T-helper 1 cell treated with Interleukin-12 subunit alpha and Interleukin-12 subunit beta and Interleukin-4 antibody, amounts not matched to agents 30 μg/mL and 1 μg/mL, for 36 hours (primary cell): ENCODE data around the gene SIRPA.

Experiments
- H3K27ac Mint-ChIP-seq: one replicate; pipeline ENCODE4 v1.8.0; 2021; ENCODE audit warnings: mild to moderate bottlenecking, mixed read lengths
- H3K27me3 Mint-ChIP-seq: one replicate; pipeline ENCODE4 v1.8.0; 2021; ENCODE audit warnings: low read depth, mixed read lengths
- H3K36me3 Mint-ChIP-seq: one replicate; pipeline ENCODE4 v1.8.0; 2021; ENCODE audit warnings: low read depth, mixed read lengths
- H3K4me1 Mint-ChIP-seq: one replicate; pipeline ENCODE4 v1.8.0; 2021; ENCODE audit warnings: low read depth, mixed read lengths
- H3K4me3 Mint-ChIP-seq: one replicate; pipeline ENCODE4 v1.8.0; 2021; ENCODE audit warnings: mild to moderate bottlenecking, moderate library complexity, mixed read lengths
- H3K9me3 Mint-ChIP-seq: one replicate; pipeline ENCODE4 v1.8.0; 2021; ENCODE audit warnings: mixed read lengths

The SIRPA gene

GRCh38 chr20:1861347-1861976 lies 33.7 kb upstream of the SIRPA start:
- H3K4me1 Mint-ChIP-seq = no peaks in the 10 kb centered on the region
- peaks cover 20% of the 10 kb centered on the region for H3K27me3 Mint-ChIP-seq
- H3K4me3 Mint-ChIP-seq = no peak overlapping the region
- no peaks in the 10 kb centered on the region for H3K9me3 Mint-ChIP-seq
- H3K36me3 Mint-ChIP-seq = no peaks in the 10 kb centered on the region
- no peak overlapping the region for H3K27ac Mint-ChIP-seq

GRCh38 chr20:1861996-1862662 lies 33.1 kb upstream of the SIRPA start:
- Mint-ChIP-seq H3K36me3 (no peaks in the 10 kb centered on the region), H3K4me1 (no peaks in the 10 kb centered on the region), H3K27ac (no peak overlapping the region), H3K4me3 (no peak overlapping the region), H3K27me3 (peaks cover 23% of the 10 kb centered on the region), H3K9me3 (no peaks in the 10 kb centered on the region)

- Mint-ChIP-seq H3K9me3 (no peaks in the 10 kb centered on the region), H3K27ac (no peak overlapping the region), H3K4me3 (no peak overlapping the region), H3K4me1 (no peaks in the 10 kb centered on the region), H3K27me3 (peaks cover 27% of the 10 kb centered on the region), H3K36me3 (no peaks in the 10 kb centered on the region)
Observed at GRCh38 chr20:1862663-1863053, 32.5 kb upstream of the SIRPA start.

GRCh38 chr20:1863296-1863695 lies 31.9 kb upstream of the SIRPA start:
- Mint-ChIP-seq H3K4me1 (no peaks in the 10 kb centered on the region), H3K4me3 (no peak overlapping the region), H3K9me3 (no peaks in the 10 kb centered on the region), H3K27ac (no peak overlapping the region), H3K36me3 (no peaks in the 10 kb centered on the region), H3K27me3 (peaks cover 26% of the 10 kb centered on the region)

- Mint-ChIP-seq H3K27ac (no peak overlapping the region), H3K36me3 (no peaks in the 10 kb centered on the region), H3K4me1 (no peaks in the 10 kb centered on the region), H3K9me3 (no peaks in the 10 kb centered on the region), H3K27me3 (peaks cover 27% of the 10 kb centered on the region), H3K4me3 (no peak overlapping the region)
Observed at GRCh38 chr20:1866834-1867233, 28.4 kb upstream of the SIRPA start.

- Mint-ChIP-seq H3K4me1 (no peaks in the 10 kb centered on the region), H3K9me3 (no peaks in the 10 kb centered on the region), H3K27ac (no peak overlapping the region), H3K4me3 (no peak overlapping the region), H3K27me3 (peaks cover 27% of the 10 kb centered on the region), H3K36me3 (no peaks in the 10 kb centered on the region)
Observed at GRCh38 chr20:1867495-1868260, 27.5 kb upstream of the SIRPA start.

GRCh38 chr20:1868856-1869255 lies 26.4 kb upstream of the SIRPA start:
- Mint-ChIP-seq H3K27ac (no peak overlapping the region), H3K4me3 (no peak overlapping the region), H3K27me3 (peaks cover 23% of the 10 kb centered on the region), H3K4me1 (no peaks in the 10 kb centered on the region), H3K9me3 (no peaks in the 10 kb centered on the region), H3K36me3 (no peaks in the 10 kb centered on the region)

- Mint-ChIP-seq H3K27ac (no peak overlapping the region), H3K4me1 (no peaks in the 10 kb centered on the region), H3K27me3 (peaks cover 17% of the 10 kb centered on the region), H3K36me3 (no peaks in the 10 kb centered on the region), H3K9me3 (no peaks in the 10 kb centered on the region), H3K4me3 (no peak overlapping the region)
Observed at GRCh38 chr20:1870323-1870722, 24.9 kb upstream of the SIRPA start.

GRCh38 chr20:1870792-1871550 lies 24.2 kb upstream of the SIRPA start:
- Mint-ChIP-seq H3K36me3 (no peaks in the 10 kb centered on the region), H3K27ac (no peak overlapping the region), H3K9me3 (no peaks in the 10 kb centered on the region), H3K4me3 (no peak overlapping the region), H3K4me1 (no peaks in the 10 kb centered on the region), H3K27me3 (peaks cover 11% of the 10 kb centered on the region)

- H3K4me1 Mint-ChIP-seq = no peaks in the 10 kb centered on the region
- H3K27ac Mint-ChIP-seq = no peak overlapping the region
- no peaks in the 10 kb centered on the region for H3K9me3 Mint-ChIP-seq
- H3K4me3 Mint-ChIP-seq = no peak overlapping the region
- peaks cover 8% of the 10 kb centered on the region for H3K27me3 Mint-ChIP-seq
- H3K36me3 Mint-ChIP-seq = no peaks in the 10 kb centered on the region
Observed at GRCh38 chr20:1871807-1872458, 23.3 kb upstream of the SIRPA start.

- Mint-ChIP-seq H3K27me3 (peaks cover 3% of the 10 kb centered on the region), H3K9me3 (no peaks in the 10 kb centered on the region), H3K4me1 (no peaks in the 10 kb centered on the region), H3K4me3 (no peak overlapping the region), H3K36me3 (no peaks in the 10 kb centered on the region), H3K27ac (no peak overlapping the region)
Observed at GRCh38 chr20:1872459-1873097, 22.6 kb upstream of the SIRPA start.

- Mint-ChIP-seq H3K36me3 (no peaks in the 10 kb centered on the region), H3K4me3 (no peak overlapping the region), H3K27ac (no peak overlapping the region), H3K4me1 (no peaks in the 10 kb centered on the region), H3K27me3 (no peaks in the 10 kb centered on the region), H3K9me3 (no peaks in the 10 kb centered on the region)
Observed at GRCh38 chr20:1874450-1875182, 20.6 kb upstream of the SIRPA start.

GRCh38 chr20:1875183-1875554 lies 20.0 kb upstream of the SIRPA start:
- Mint-ChIP-seq H3K27ac (no peak overlapping the region), H3K4me1 (no peaks in the 10 kb centered on the region), H3K36me3 (no peaks in the 10 kb centered on the region), H3K4me3 (no peak overlapping the region), H3K27me3 (no peaks in the 10 kb centered on the region), H3K9me3 (no peaks in the 10 kb centered on the region)
